Heart left ventricle (tissue), 16 donors: ENCODE measurements around the gene NUBPL. TPM values are rescaled to one million over a fixed set of nuclear protein-coding genes. Genes with fewer than 3 reads are reported as not detected.

Source experiments
- ATAC-seq, 4 donors: fragments of 200-7000 bp; cut with Tn5 transposase; one replicate each; pipeline ENCODE4 v1.9.1; 2020 to 2022; ENCODE audit warnings: moderate library complexity in 4 of 4, mild to moderate bottlenecking in 3 of 4, moderate number of reproducible peaks in 1 of 4
- DNase-seq, 5 donors: peaks; one replicate each; pipeline ENCODE4 v3.0.0-alpha.2; 2020
- H3K27ac ChIP-seq, 12 donors: fragments of 200-600 bp; sonication (generic) in 4 of 12; one replicate each; pipeline versions ENCODE4 v1.5.0 to v1.8.0; 2016 to 2022; ENCODE audit warnings: mild to moderate bottlenecking in 2 of 12
- H3K27me3 ChIP-seq, 9 donors: fragments of 200-600 bp; sonication (generic) in 2 of 9; one replicate each; pipeline versions ENCODE4 v1.5.1 to v1.8.0; 2016 to 2022; ENCODE audit warnings: mild to moderate bottlenecking in 3 of 9
- H3K36me3 ChIP-seq, 9 donors: fragments of 200-600 bp; sonication (generic) in 2 of 9; one replicate each; pipeline versions ENCODE4 v1.5.0 to v1.8.0; 2018 to 2022; ENCODE audit warnings: mild to moderate bottlenecking in 2 of 9
- H3K4me1 ChIP-seq, 12 donors: fragments of 200-600 bp; sonication (generic) in 4 of 12; one replicate each; pipeline versions ENCODE4 v1.5.0 to v1.8.0; 2016 to 2022; ENCODE audit warnings: mild to moderate bottlenecking in 3 of 12
- H3K4me3 ChIP-seq, 12 donors: fragments of 200-600 bp; sonication (generic) in 4 of 12; one replicate each; pipeline versions ENCODE4 v1.5.0 to v1.8.0; 2017 to 2022; ENCODE audit warnings: mild to moderate bottlenecking in 9 of 12, moderate library complexity in 4 of 12
- H3K9me3 ChIP-seq, 12 donors: fragments of 200-600 bp; sonication (generic) in 4 of 12; one replicate each; pipeline versions ENCODE4 v1.5.0 to v1.8.0; 2016 to 2022; ENCODE audit warnings: mild to moderate bottlenecking in 1 of 12
- CTCF ChIP-seq, 12 donors: fragments of 200-600 bp; sonication (generic) in 4 of 12; IDR thresholded peaks; one replicate each; pipeline versions ENCODE4 v1.5.0 to v1.8.0; 2018 to 2022; ENCODE audit warnings: antibody characterized with exemption in 12 of 12, mild to moderate bottlenecking in 5 of 12
- POLR2A ChIP-seq, 2 donors: fragments of 450-650 bp; IDR thresholded peaks; one replicate each; pipeline ENCODE4 v1.6.1; 2017; ENCODE audit warnings: antibody characterized with exemption in 2 of 2, mild to moderate bottlenecking in 2 of 2, moderate library complexity in 2 of 2
- WGBS, 4 donors: extraction: QIAGEN DNeasy Blood & Tissue Kit in 2 of 4; methylation state at CpG; one replicate each; pipeline versions ENCODE4 v1.1.5 to v1.1.7; 2013 to 2018; 5-methylcytosine and 5-hydroxymethylcytosine counted together
- intact Hi-C, 10 donors: fragments of 100-400 bp; cut with DNase I; formaldehyde crosslinking; loops; one replicate each; pipeline versions ENCODE4 v1.11.1 to v1.14.2; 2022
- polyA plus RNA-seq, 2 donors: library from polyadenylated mRNA; stranded (reverse); fragments of 200-250 nt; gene quantifications; one replicate each; pipeline ENCODE4 v1.2.3, GENCODE V29; 2013
- total RNA-seq, 9 donors: library from RNA; depleted of rRNA in 2 of 9; stranded (reverse); fragments of >200 nt in 2 of 9; fragmentation: NEBNext Ultra II Directional in 3 of 9; extraction: Animal tissue kit (Norgen Biotek cat#: 25700) in 3 of 9; gene quantifications; one replicate each; pipeline versions ENCODE4 v1.1.0 to v1.2.4, GENCODE V29; 2016 to 2023
- donor health status: ischemic (EF 13 %, LVEDD 7.1; RV severe dilation, severe dysfunction).
- donor health status: healthy with polysubstance abuse.
- donor health status: DM: no; HTN: yes; CAD: no.
- donor health status: DM: no; HTN: no; CAD: no.
- donor health status: ischemic (EF 25% LVEDD 6.9; RV normal size, moderate dysfunction).
- donor health status: ischemic (EF 25% LVEDD 5.7; RV mildly dilated, moderate dysfunction).
- donor health status: healthy.
- donor health status: DM: yes; HTN: yes; CAD: no.
- donor health status: ischemic (EF 35%, LVEDD 5.7; RV mildly dilated, moderate dysfunction).
- donor health status: nonischemic (EF 11% LVEDD 7.7; RV severe dilation, severe dysfunction).
- donor health status: DM: yes; HTN: yes; CAD: no.
- donor health status: PGD.
- donor health status: ischemic (EF 29% LVEDD 5.4; RV normal size, mild dysfunction).
- donor health status: nonischemic (EF 23%, LVEDD 6.1; RV moderate dilation, normal function).

Gene NUBPL
- total and polyA plus RNA-seq, 11 donors = 6.2 to 28.7 (median 18.9) TPM

GRCh38 chr14:31690056-31690455 lies 128.9 kb downstream of the NUBPL start:
- Histone ChIP-seq H3K36me3 (no peaks in the 10 kb centered on the region), H3K27ac (no peak overlapping the region), H3K4me3 (no peak overlapping the region), H3K4me1 (peaks cover 0 to 12% (median 5%) of the 10 kb centered on the region in 12 donors), H3K27me3 (no peaks in the 10 kb centered on the region), H3K9me3 (no peaks in the 10 kb centered on the region)
- TF ChIP-seq POLR2A (IDR thresholded peaks at IDR 0.05) (no peak), CTCF (IDR thresholded peaks at IDR 0.05) (no peak)
- ATAC-seq (no peak), DNase-seq (no peak)
- 69 to 85% (median 78%) methylated on average over 3 of the region's 3 CpGs for WGBS, 4 donors
- intact Hi-C loops = loop anchor here in 1 of 10 donors (10.0 kb wide), 1 partner anchor 55 kb away; no protein-coding TSS in a partner anchor

GRCh38 chr14:31692376-31692781 lies 131.2 kb downstream of the NUBPL start:
- no peaks in the 10 kb centered on the region for H3K9me3 ChIP-seq
- no peak for DNase-seq
- TF ChIP-seq CTCF (IDR thresholded peaks at IDR 0.05) (no peak), POLR2A (IDR thresholded peaks at IDR 0.05) (no peak)
- H3K36me3 ChIP-seq = no peaks in the 10 kb centered on the region
- H3K4me1 ChIP-seq = peaks cover 0 to 22% (median 5%) of the 10 kb centered on the region in 12 donors
- no peak for ATAC-seq
- no peak overlapping the region for H3K27ac ChIP-seq
- H3K27me3 ChIP-seq = no peaks in the 10 kb centered on the region
- 51 to 75% (median 65%) methylated on average over 1 of the region's 1 CpG for WGBS, 4 donors
- no peak overlapping the region for H3K4me3 ChIP-seq
- intact Hi-C loops = loop anchor here in 1 of 10 donors (10.0 kb wide), 1 partner anchor 52 kb away; no protein-coding TSS in a partner anchor

- ATAC-seq (no peak), DNase-seq (no peak)
- Histone ChIP-seq H3K4me3 (no peak overlapping the region), H3K36me3 (no peaks in the 10 kb centered on the region), H3K9me3 (no peaks in the 10 kb centered on the region), H3K27ac (no peak overlapping the region), H3K4me1 (peaks cover 0 to 22% (median 5%) of the 10 kb centered on the region in 12 donors), H3K27me3 (no peaks in the 10 kb centered on the region)
- 48 to 56% (median 48%) methylated on average over 4 of the region's 4 CpGs for WGBS, 4 donors
- no peak for TF ChIP-seq CTCF (IDR thresholded peaks at IDR 0.05)
- TF ChIP-seq POLR2A (IDR thresholded peaks at IDR 0.05) = no peak
- intact Hi-C loops = loop anchor here in 1 of 10 donors (10.0 kb wide), 1 partner anchor 48 kb away; no protein-coding TSS in a partner anchor
Observed at GRCh38 chr14:31696378-31696777, 135.2 kb downstream of the NUBPL start.

GRCh38 chr14:31699809-31700208 lies 138.6 kb downstream of the NUBPL start:
- H3K4me1 ChIP-seq = peaks cover 0 to 16% (median 0%) of the 10 kb centered on the region in 12 donors
- peaks cover 0 to 2% (median 0%) of the 10 kb centered on the region in 9 donors for H3K36me3 ChIP-seq
- H3K4me3 ChIP-seq = no peak overlapping the region
- no peaks in the 10 kb centered on the region for H3K27me3 ChIP-seq
- no peak overlapping the region for H3K27ac ChIP-seq
- TF ChIP-seq CTCF (IDR thresholded peaks at IDR 0.05) (no peak), POLR2A (IDR thresholded peaks at IDR 0.05) (no peak)
- ATAC-seq (no peak), DNase-seq (no peak)
- intact Hi-C loops = loop anchor here in 1 of 10 donors (10.0 kb wide), 1 partner anchor 45 kb away; no protein-coding TSS in a partner anchor
- H3K9me3 ChIP-seq = peaks cover 0 to 7% (median 0%) of the 10 kb centered on the region in 12 donors
